ENCODE data around the gene DDX50.
"Not testable (repeated sequence)": the region's sequence is repeated elsewhere in the genome, so short reads cannot be mapped to it uniquely, and the experiment has no call there.

Gene DDX50

GRCh38 chr10:68901105-68901927 is at the start of gene DDX50:
Gene DDX50, plus strand, starts transcription at chr10:68901315. Its CDS starts 70 bp downstream, at chr10:68901385.
- peak; percentile 98 for DNase-seq (ENCODE audit: low read depth, low spot score)

- no peak for DNase-seq (ENCODE audit: low read depth, low spot score)
Measured at GRCh38 chr10:68856352-68856751, 44.8 kb upstream of the DDX50 start.

- DNase-seq (ENCODE audit: low read depth, low spot score), result no peak
Measured at GRCh38 chr10:68857005-68857404, 44.1 kb upstream of the DDX50 start.

GRCh38 chr10:68861253-68861652 is 39.9 kb upstream of the DDX50 start:
- DNase-seq (ENCODE audit: low read depth, low spot score), result no peak

GRCh38 chr10:68864611-68865010 is 36.5 kb upstream of the DDX50 start:
- DNase-seq (ENCODE audit: low read depth, low spot score), result no peak

GRCh38 chr10:68868173-68868572 is 32.9 kb upstream of the DDX50 start:
- DNase-seq (ENCODE audit: low read depth, low spot score), result not testable (repeated sequence)

GRCh38 chr10:68869623-68870022 is 31.5 kb upstream of the DDX50 start:
- no peak for DNase-seq (ENCODE audit: low read depth, low spot score)

- DNase-seq (ENCODE audit: low read depth, low spot score), result no peak
Measured at GRCh38 chr10:68870061-68870460, 31.1 kb upstream of the DDX50 start.

GRCh38 chr10:68870545-68871104 is 30.5 kb upstream of the DDX50 start:
- no peak for DNase-seq (ENCODE audit: low read depth, low spot score)

GRCh38 chr10:68871105-68871711 is 29.9 kb upstream of the DDX50 start:
- DNase-seq (ENCODE audit: low read depth, low spot score), result no peak

- DNase-seq (ENCODE audit: low read depth, low spot score), result peak; percentile 67
Measured at GRCh38 chr10:68871731-68872342, 29.3 kb upstream of the DDX50 start.

- DNase-seq (ENCODE audit: low read depth, low spot score), result no peak
Measured at GRCh38 chr10:68876246-68877138, 24.6 kb upstream of the DDX50 start.

GRCh38 chr10:68877482-68878110 is 23.5 kb upstream of the DDX50 start:
- no peak for DNase-seq (ENCODE audit: low read depth, low spot score)

GRCh38 chr10:68878496-68878895 is 22.6 kb upstream of the DDX50 start:
- DNase-seq (ENCODE audit: low read depth, low spot score), result no peak

GRCh38 chr10:68879628-68880027 is 21.5 kb upstream of the DDX50 start:
- DNase-seq (ENCODE audit: low read depth, low spot score), result no peak

- DNase-seq (ENCODE audit: low read depth, low spot score), result no peak
Measured at GRCh38 chr10:68880181-68880580, 20.9 kb upstream of the DDX50 start.

- DNase-seq (ENCODE audit: low read depth, low spot score), result no peak
Measured at GRCh38 chr10:68895041-68895440, 6.1 kb upstream of the DDX50 start.

GRCh38 chr10:68897336-68897741 is 3.8 kb upstream of the DDX50 start:
- peak; percentile 54 for DNase-seq (ENCODE audit: low read depth, low spot score)

GRCh38 chr10:68899186-68899745 is 1.8 kb upstream of the DDX50 start:
- DNase-seq (ENCODE audit: low read depth, low spot score), result no peak

GRCh38 chr10:68900427-68901104 is 549 bp upstream of the DDX50 start:
- DNase-seq (ENCODE audit: low read depth, low spot score), result no peak
